NB4 (cell line): ENCODE results near the gene ASXL3.

Experiments
- CTCF ChIP-seq: IDR thresholded peaks from one replicate; pipeline ENCODE4 v1.5.1; 2012; ENCODE audit warnings: low read depth, low read length
- MAX ChIP-seq: IDR thresholded peaks from 2 replicates; pipeline ENCODE4 v1.6.1; 2011; ENCODE audit warnings: low read depth, low read length
- POLR2A ChIP-seq: IDR thresholded peaks from 2 replicates; pipeline ENCODE4 v1.6.1; 2011; ENCODE audit warnings: mild to moderate bottlenecking; ENCODE audit not compliant: insufficient read length; ENCODE audit errors: extremely low read depth

- no peak for TF ChIP-seq CTCF
- TF ChIP-seq POLR2A = no peak
- TF ChIP-seq MAX = no peak
Measured at GRCh38 chr18:33584548-33585430, 6.8 kb downstream of the ASXL3 start.
